ENCODE data around the gene MRNIP. TPM values are rescaled to one million over a fixed set of nuclear protein-coding genes. Genes with fewer than 3 reads are reported as not detected.

Gene MRNIP
- total RNA-seq, 1 experiment from 2014 or later = 36.2 TPM

DNA sequence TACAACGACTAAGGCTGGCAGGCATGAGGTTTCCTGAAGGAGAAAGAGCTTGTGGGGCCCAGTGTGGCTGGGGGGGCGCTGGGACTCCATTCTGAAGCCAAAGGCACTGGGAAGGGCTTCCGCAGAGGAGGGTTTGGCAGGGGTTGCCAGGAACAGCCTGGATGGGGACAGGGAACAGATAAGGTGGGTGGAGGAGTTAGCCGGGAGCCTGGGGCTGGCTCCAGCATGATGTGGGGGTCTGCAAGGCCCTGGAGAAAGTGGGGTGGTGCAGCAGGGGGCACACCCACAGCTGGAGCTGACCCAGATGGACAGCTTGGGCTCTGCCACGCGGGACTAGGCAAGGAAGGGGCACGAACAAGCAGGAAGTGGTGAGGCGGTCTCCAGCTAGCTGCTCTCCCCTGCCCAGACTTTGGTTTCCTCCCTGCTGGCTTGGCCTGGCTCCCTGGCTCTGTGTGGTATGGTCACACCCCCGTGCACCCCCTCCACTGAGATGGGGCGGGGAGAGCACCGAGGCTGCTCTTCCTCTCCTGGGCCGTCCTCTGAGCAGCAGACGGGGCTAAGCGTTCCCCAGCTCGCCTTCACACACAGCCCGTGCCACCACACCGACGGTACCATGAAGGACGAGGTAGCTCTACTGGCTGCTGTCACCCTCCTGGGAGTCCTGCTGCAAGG lies 65.0 kb downstream of the MRNIP start, which contains the start of gene LTC4S (continued):
- TF ChIP-seq, protein P1, sequence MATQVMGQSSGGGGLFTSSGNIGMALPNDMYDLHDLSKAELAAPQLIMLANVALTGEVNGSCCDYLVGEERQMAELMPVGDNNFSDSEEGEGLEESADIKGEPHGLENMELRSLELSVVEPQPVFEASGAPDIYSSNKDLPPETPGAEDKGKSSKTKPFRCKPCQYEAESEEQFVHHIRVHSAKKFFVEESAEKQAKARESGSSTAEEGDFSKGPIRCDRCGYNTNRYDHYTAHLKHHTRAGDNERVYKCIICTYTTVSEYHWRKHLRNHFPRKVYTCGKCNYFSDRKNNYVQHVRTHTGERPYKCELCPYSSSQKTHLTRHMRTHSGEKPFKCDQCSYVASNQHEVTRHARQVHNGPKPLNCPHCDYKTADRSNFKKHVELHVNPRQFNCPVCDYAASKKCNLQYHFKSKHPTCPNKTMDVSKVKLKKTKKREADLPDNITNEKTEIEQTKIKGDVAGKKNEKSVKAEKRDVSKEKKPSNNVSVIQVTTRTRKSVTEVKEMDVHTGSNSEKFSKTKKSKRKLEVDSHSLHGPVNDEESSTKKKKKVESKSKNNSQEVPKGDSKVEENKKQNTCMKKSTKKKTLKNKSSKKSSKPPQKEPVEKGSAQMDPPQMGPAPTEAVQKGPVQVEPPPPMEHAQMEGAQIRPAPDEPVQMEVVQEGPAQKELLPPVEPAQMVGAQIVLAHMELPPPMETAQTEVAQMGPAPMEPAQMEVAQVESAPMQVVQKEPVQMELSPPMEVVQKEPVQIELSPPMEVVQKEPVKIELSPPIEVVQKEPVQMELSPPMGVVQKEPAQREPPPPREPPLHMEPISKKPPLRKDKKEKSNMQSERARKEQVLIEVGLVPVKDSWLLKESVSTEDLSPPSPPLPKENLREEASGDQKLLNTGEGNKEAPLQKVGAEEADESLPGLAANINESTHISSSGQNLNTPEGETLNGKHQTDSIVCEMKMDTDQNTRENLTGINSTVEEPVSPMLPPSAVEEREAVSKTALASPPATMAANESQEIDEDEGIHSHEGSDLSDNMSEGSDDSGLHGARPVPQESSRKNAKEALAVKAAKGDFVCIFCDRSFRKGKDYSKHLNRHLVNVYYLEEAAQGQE (IDR thresholded peaks at IDR 0.05; ENCODE audit: low read depth) = no peak
- TF ChIP-seq, protein P2, sequence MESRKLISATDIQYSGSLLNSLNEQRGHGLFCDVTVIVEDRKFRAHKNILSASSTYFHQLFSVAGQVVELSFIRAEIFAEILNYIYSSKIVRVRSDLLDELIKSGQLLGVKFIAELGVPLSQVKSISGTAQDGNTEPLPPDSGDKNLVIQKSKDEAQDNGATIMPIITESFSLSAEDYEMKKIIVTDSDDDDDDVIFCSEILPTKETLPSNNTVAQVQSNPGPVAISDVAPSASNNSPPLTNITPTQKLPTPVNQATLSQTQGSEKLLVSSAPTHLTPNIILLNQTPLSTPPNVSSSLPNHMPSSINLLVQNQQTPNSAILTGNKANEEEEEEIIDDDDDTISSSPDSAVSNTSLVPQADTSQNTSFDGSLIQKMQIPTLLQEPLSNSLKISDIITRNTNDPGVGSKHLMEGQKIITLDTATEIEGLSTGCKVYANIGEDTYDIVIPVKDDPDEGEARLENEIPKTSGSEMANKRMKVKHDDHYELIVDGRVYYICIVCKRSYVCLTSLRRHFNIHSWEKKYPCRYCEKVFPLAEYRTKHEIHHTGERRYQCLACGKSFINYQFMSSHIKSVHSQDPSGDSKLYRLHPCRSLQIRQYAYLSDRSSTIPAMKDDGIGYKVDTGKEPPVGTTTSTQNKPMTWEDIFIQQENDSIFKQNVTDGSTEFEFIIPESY (IDR thresholded peaks at IDR 0.05; ENCODE audit: extremely low read depth, insufficient replicate concordance, low read length) = no peak
- no peak for TF ChIP-seq ZFX (IDR thresholded peaks at IDR 0.05)

DNA sequence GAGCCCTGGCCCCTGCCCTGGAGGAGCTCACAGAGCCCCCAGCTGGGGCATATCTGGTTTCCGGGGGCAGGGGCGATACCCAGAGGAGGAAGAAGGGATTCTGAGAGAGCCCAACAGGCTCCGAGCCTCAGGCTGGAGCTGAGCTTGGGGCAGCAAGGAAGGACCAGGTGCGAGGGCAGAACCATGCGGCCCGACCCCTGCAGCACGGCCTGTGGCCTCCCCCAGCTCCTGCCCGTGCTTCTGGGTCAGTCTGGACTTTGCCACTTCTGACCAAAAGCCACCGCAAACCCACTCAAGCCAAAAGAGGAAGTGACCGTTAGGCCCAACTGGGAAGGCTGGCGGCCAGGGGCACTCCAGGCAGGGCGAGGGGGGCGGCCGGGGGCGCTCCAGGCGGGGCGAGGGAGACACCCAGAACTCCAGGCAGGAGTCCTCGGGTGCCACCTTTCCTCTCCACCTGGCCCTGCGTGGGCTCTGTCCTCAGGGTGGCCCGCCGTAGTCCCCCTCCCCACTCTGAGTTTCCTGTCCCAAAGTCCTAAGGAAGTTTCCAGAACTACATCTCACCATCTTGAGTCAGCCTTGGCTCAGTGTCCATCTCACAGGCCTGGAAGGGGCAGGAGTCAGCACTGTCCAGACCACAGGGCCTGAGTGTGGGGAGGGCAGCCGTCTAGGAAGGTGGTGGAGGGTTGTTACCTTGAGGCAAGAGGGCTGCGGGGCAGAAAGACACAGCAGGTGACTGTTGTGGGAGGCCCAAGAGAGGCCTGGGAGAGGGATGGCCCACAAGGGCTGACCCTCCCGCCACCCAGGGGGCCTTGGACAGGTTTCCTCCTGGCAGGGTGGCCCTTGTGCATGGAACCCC lies 65.8 kb downstream of the MRNIP start:
- H3K27me3 ChIP-seq (ENCODE audit: insufficient read depth, low read length) = no peaks in the 10 kb centered on the region
- H3K36me3 ChIP-seq (ENCODE audit: control insufficient read depth in 1 of 2, insufficient read depth in 2 of 2, low read length in 2 of 2) = 0 out of 4 replicates have a peak, but pooled peaks cover 0 to 4% of the 10 kb centered on the region in 2 experiments
- peaks cover 9 to 22% of the 10 kb centered on the region in 2 experiments; a peak in 3 of 4 replicates for H3K4me1 ChIP-seq (ENCODE audit: control insufficient read depth in 1 of 2, insufficient read depth in 2 of 2, low read length in 2 of 2)
- ChIA-PET POLR2A (no interaction called here), CTCF (no interaction called here), RAD21 (ENCODE audit: low non-redundant PET in 1 of 2, low total read pairs in 2 of 2, uncharacterized antibody in 2 of 2, unreplicated experiment in 2 of 2) (no interaction called here)
- BruUV-seq (replicated peaks) = no TSS peak
- no peak overlapping the region for H3K27ac ChIP-seq (ENCODE audit: low read depth, low read length)
- H3K4me3 ChIP-seq (replicated peaks in 1 of 2; ENCODE audit: low read depth in 1 of 2, low read length in 2 of 2) = no peak overlapping the region
- no peak overlapping the region for H3K4me2 ChIP-seq (ENCODE audit: low read length)
- no peaks in the 10 kb centered on the region for H3K9me3 ChIP-seq (ENCODE audit: control insufficient read depth in 1 of 2, insufficient read depth in 1 of 2, low read depth in 1 of 2, low read length in 2 of 2)
- intact Hi-C loops (cut with micrococcal nuclease) = no loop called here
- H3K9ac ChIP-seq (ENCODE audit: low read length) = no peak overlapping the region
- ATAC-seq (no peak), DNase-seq (ENCODE audit: low read depth, low spot score) (no peak)
- H3K79me2 ChIP-seq (ENCODE audit: insufficient read depth, low read length) = peaks cover 11% of the 10 kb centered on the region; the same call in 1 of the 2 replicates
- H2AFZ ChIP-seq (ENCODE audit: low read depth, low read length, poor library complexity, severe bottlenecking) = no peak overlapping the region
- no peaks in the 10 kb centered on the region for H3K9me2 ChIP-seq (ENCODE audit: insufficient read depth)
- no peaks in the 10 kb centered on the region for H4K20me1 ChIP-seq (ENCODE audit: insufficient read depth)
- TF ChIP-seq CEBPB (IDR thresholded peaks at IDR 0.05; ENCODE audit: low read depth) (no peak), YY1 (IDR thresholded peaks at IDR 0.05; ENCODE audit: extremely low read depth, insufficient replicate concordance, low read depth, low read length) (no peak), SP1 (IDR thresholded peaks at IDR 0.05; ENCODE audit: low read depth) (no peak), CBX3 (IDR thresholded peaks at IDR 0.05; ENCODE audit: low read depth) (no peak), FOSL1 (IDR thresholded peaks at IDR 0.05; ENCODE audit: low read depth) (no peak), SRF (IDR thresholded peaks at IDR 0.05; ENCODE audit: low read depth) (no peak), RAD21 (IDR thresholded peaks at IDR 0.05; ENCODE audit: low read depth) (no peak), EZH2phosphoT487 (IDR thresholded peaks at IDR 0.05; ENCODE audit: borderline replicate concordance) (no peak), ZFX (IDR thresholded peaks at IDR 0.05) (no peak), POLR2A (IDR thresholded peaks at IDR 0.05; ENCODE audit: borderline replicate concordance, extremely low read depth, insufficient read depth, insufficient read length) (no peak), POLR2AphosphoS5 (IDR thresholded peaks at IDR 0.05; ENCODE audit: low read depth, low read length) (no peak), SIN3A (IDR thresholded peaks at IDR 0.05; ENCODE audit: low read depth) (no peak)
- TF ChIP-seq, protein P3, sequence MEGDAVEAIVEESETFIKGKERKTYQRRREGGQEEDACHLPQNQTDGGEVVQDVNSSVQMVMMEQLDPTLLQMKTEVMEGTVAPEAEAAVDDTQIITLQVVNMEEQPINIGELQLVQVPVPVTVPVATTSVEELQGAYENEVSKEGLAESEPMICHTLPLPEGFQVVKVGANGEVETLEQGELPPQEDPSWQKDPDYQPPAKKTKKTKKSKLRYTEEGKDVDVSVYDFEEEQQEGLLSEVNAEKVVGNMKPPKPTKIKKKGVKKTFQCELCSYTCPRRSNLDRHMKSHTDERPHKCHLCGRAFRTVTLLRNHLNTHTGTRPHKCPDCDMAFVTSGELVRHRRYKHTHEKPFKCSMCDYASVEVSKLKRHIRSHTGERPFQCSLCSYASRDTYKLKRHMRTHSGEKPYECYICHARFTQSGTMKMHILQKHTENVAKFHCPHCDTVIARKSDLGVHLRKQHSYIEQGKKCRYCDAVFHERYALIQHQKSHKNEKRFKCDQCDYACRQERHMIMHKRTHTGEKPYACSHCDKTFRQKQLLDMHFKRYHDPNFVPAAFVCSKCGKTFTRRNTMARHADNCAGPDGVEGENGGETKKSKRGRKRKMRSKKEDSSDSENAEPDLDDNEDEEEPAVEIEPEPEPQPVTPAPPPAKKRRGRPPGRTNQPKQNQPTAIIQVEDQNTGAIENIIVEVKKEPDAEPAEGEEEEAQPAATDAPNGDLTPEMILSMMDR (IDR thresholded peaks at IDR 0.05 in 2 of 3, conservative IDR thresholded peaks at IDR 0.05 in 1 of 3; ENCODE audit: borderline replicate concordance in 1 of 3, insufficient read depth in 1 of 3, low read depth in 2 of 3, low read length in 2 of 3) = no peak
